HG03060 (cell line): Measurements from ENCODE around the gene SERTAD2.

Source experiments
- ATAC-seq: cut with Tn5 transposase; IDR thresholded peaks from one replicate; pipeline ENCODE4 v1.9.1; 2021; ENCODE audit warnings: low read depth, moderate number of reproducible peaks; ENCODE audit not compliant: unreplicated experiment

The SERTAD2 gene

GRCh38 chr2:64586883-64587481 is 66.7 kb downstream of the SERTAD2 start:
- no peak for ATAC-seq

- ATAC-seq: no peak
Observed at GRCh38 chr2:64586054-64586453, 67.7 kb downstream of the SERTAD2 start.

GRCh38 chr2:64582774-64583340 is 70.9 kb downstream of the SERTAD2 start:
- ATAC-seq: peak; percentile 90

GRCh38 chr2:64581777-64582539 is 71.8 kb downstream of the SERTAD2 start:
- no peak for ATAC-seq
